Smooth muscle cell (in vitro differentiated cells): ENCODE data around the gene PLXDC1. TPM values are rescaled to one million over a fixed set of nuclear protein-coding genes. Genes with fewer than 3 reads are reported as not detected.

Experiments used
- DNase-seq: peaks from one replicate; lab custom pipeline; 2025; ENCODE audit not compliant: unreplicated experiment; lab: John Stamatoyannopoulos, UW
- H2AFZ ChIP-seq: fragments of 200-600 bp; sonication (generic); 2 replicates; pipeline ENCODE4 v1.6.0; 2016; ENCODE audit warnings: antibody characterized with exemption, low read depth, mild to moderate bottlenecking
- H3F3A ChIP-seq: fragments of 200-600 bp; sonication (generic); 2 replicates; pipeline ENCODE4 v1.6.0; 2017; ENCODE audit warnings: antibody characterized with exemption, low read depth
- H3K27ac ChIP-seq: fragments of 200-600 bp; sonication (generic); 2 replicates; pipeline ENCODE4 v1.5.1; 2016; ENCODE audit warnings: low read depth, mild to moderate bottlenecking
- H3K27me3 ChIP-seq: fragments of 200-600 bp; sonication (generic); 2 replicates; pipeline ENCODE4 v1.6.1; 2016; ENCODE audit warnings: low read depth, mild to moderate bottlenecking
- H3K36me3 ChIP-seq: fragments of 200-600 bp; sonication (generic); 2 replicates; pipeline ENCODE4 v1.5.1; 2016; ENCODE audit warnings: low read depth
- H3K4me1 ChIP-seq: fragments of 200-600 bp; sonication (generic); 2 replicates; pipeline ENCODE4 v1.5.1; 2016; ENCODE audit warnings: low read depth
- H3K4me2 ChIP-seq: fragments of 200-600 bp; sonication (generic); 2 replicates; pipeline ENCODE4 v1.6.0; 2016; ENCODE audit warnings: mild to moderate bottlenecking
- H3K4me3 ChIP-seq: fragments of 200-600 bp; sonication (generic); 2 replicates; pipeline ENCODE4 v1.5.1; 2016; ENCODE audit warnings: mild to moderate bottlenecking
- H3K79me2 ChIP-seq: fragments of 200-600 bp; sonication (generic); 2 replicates; pipeline ENCODE4 v1.6.0; 2016; ENCODE audit warnings: low read depth, mild to moderate bottlenecking
- H3K9ac ChIP-seq: fragments of 200-600 bp; sonication (generic); 2 replicates; pipeline ENCODE4 v1.6.0; 2016; ENCODE audit warnings: low read depth
- H3K9me3 ChIP-seq: fragments of 200-600 bp; sonication (generic); replicated peaks from 2 replicates; pipeline ENCODE4 v1.5.1; 2016; ENCODE audit warnings: low read depth
- H4K20me1 ChIP-seq: fragments of 200-600 bp; sonication (generic); 2 replicates; pipeline ENCODE4 v1.6.0; 2016; ENCODE audit warnings: low read depth
- WGBS: methylation state at CpG from one replicate; pipeline ENCODE4 v1.1.7; 2016; ENCODE audit warnings: low lambda C conversion rate; 5-methylcytosine and 5-hydroxymethylcytosine counted together
- polyA plus RNA-seq: library from polyadenylated mRNA; unstranded; fragments of >200 nt; fragmentation: Nextera tagmentation; extraction: Ambion mirVana; gene quantifications from 2 replicates; pipeline ENCODE4 v1.2.1, GENCODE V29; 2016
- total RNA-seq: library from RNA; depleted of rRNA; stranded (reverse); fragments of >200 nt; gene quantifications from 2 replicates; pipeline ENCODE4 v1.2.3, GENCODE V29; 2014
- TF ChIP-seq, protein P1 (sequence below): fragments of 200-600 bp; sonication (generic); IDR thresholded peaks from 2 replicates; pipeline ENCODE4 v1.5.1; 2017; ENCODE audit warnings: borderline replicate concordance, mild to moderate bottlenecking, antibody characterized with exemption; ENCODE audit not compliant: insufficient read depth, poor library complexity, severe bottlenecking

PLXDC1 gene
- total and polyA plus RNA-seq, 2 experiments from 2014 or later, result 17.4 to 18.5 TPM

DNA sequence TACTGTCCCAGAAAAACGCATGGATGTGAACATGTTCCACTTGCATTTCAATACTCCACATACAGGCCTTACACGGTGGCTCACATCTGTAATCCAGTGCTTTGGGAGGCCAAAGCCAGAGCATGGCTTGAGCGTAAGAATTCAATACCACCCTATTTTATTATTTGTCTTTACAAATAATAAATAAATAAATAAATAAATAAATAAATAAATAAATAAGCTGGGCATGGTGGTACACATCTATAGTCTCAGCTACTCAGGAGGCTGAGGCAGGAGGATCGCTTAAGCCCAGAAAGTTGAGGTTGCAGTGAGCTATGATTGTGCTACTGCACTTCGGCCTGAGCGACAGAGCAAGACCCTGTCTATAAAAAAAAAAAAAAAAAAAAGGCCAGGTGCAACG is 53.9 kb downstream of the PLXDC1 start:
- no peak for DNase-seq
- H3K27me3 ChIP-seq, result no peaks in the 10 kb centered on the region
- no peak overlapping the region for H3K4me3 ChIP-seq
- no peaks in the 10 kb centered on the region for H3K79me2 ChIP-seq
- H2AFZ ChIP-seq, result no peak overlapping the region
- whole genome bisulfite sequencing, result 96% methylated on average over 7 of the region's 7 CpGs
- TF ChIP-seq, protein P1, sequence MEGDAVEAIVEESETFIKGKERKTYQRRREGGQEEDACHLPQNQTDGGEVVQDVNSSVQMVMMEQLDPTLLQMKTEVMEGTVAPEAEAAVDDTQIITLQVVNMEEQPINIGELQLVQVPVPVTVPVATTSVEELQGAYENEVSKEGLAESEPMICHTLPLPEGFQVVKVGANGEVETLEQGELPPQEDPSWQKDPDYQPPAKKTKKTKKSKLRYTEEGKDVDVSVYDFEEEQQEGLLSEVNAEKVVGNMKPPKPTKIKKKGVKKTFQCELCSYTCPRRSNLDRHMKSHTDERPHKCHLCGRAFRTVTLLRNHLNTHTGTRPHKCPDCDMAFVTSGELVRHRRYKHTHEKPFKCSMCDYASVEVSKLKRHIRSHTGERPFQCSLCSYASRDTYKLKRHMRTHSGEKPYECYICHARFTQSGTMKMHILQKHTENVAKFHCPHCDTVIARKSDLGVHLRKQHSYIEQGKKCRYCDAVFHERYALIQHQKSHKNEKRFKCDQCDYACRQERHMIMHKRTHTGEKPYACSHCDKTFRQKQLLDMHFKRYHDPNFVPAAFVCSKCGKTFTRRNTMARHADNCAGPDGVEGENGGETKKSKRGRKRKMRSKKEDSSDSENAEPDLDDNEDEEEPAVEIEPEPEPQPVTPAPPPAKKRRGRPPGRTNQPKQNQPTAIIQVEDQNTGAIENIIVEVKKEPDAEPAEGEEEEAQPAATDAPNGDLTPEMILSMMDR, result no peak
- no peaks in the 10 kb centered on the region for H4K20me1 ChIP-seq
- H3K9ac ChIP-seq, result no peak overlapping the region
- H3K27ac ChIP-seq, result no peak overlapping the region
- H3K4me1 ChIP-seq, result peaks cover 8% of the 10 kb centered on the region
- no peaks in the 10 kb centered on the region for H3K36me3 ChIP-seq
- no peak overlapping the region for H3K4me2 ChIP-seq
- no peaks in the 10 kb centered on the region for H3F3A ChIP-seq
- H3K9me3 ChIP-seq, result no peaks in the 10 kb centered on the region

DNA sequence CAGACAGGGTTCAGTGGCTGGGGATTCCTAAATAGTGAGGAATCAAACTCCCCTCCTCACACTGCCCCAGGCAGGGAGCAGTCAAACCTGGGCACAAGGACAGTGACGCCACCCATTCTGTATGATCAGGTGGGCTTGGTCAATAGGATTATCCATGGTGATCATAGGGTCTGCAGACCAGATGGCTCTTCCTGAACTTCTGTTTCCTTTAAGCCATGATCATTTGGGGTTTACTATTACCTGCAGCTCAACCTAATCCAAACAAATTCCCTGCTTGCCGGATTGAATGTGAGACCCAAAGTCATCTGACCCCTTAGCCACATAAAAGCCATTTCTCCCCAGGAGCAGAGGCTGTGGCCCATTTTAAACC is 54.3 kb downstream of the PLXDC1 start:
- DNase-seq, result no peak
- H3K27ac ChIP-seq, result no peak overlapping the region
- TF ChIP-seq, protein P1, result no peak
- no peak overlapping the region for H3K4me3 ChIP-seq
- H2AFZ ChIP-seq, result no peak overlapping the region
- H3F3A ChIP-seq, result no peaks in the 10 kb centered on the region
- H3K79me2 ChIP-seq, result no peaks in the 10 kb centered on the region
- no peaks in the 10 kb centered on the region for H3K27me3 ChIP-seq
- H3K9ac ChIP-seq, result no peak overlapping the region
- 93% methylated on average over 2 of the region's 2 CpGs for WGBS
- no peaks in the 10 kb centered on the region for H3K9me3 ChIP-seq
- H3K4me1 ChIP-seq, result peaks cover 8% of the 10 kb centered on the region
- H3K4me2 ChIP-seq, result no peak overlapping the region
- no peaks in the 10 kb centered on the region for H4K20me1 ChIP-seq
- no peaks in the 10 kb centered on the region for H3K36me3 ChIP-seq

DNA sequence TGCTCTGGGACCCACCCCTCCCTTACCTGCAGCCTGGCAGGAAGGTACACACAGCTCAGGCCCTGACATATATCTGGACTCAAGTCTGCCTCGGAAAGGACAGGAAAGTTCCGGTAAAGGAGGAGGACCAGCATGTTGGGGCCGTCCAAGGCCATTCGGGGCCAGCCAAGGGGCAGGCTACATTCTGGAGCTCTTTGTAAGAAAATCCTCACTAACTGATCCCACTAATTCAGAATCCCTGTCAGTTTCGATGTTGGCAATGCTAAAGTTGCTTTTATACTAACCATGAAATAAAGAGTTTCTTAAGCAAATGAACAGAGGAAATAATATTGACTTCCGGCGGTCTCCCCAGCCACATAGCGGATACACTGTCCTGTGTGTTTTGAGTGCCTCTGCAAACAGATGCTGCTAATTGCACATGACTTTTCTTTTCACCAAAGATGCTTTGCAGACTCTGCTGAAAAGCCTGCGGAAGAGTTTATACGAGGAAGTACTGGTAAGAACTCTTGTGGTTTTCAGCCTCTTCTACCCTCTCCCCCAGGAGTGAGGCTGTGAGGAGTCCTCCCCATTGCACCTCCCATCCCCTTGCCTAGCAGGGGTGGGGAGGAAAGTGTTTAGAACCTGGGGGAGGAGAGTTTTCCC is 54.8 kb downstream of the PLXDC1 start:
- Histone ChIP-seq H3K36me3 (no peaks in the 10 kb centered on the region), H3K4me1 (peaks cover 8% of the 10 kb centered on the region), H3K9me3 (no peaks in the 10 kb centered on the region), H3K4me3 (no peak overlapping the region), H2AFZ (no peak overlapping the region), H3K4me2 (peak overlapping the region; percentile 25), H3K27me3 (no peaks in the 10 kb centered on the region), H3K27ac (no peak overlapping the region), H4K20me1 (no peaks in the 10 kb centered on the region), H3F3A (no peaks in the 10 kb centered on the region), H3K9ac (no peak overlapping the region), H3K79me2 (no peaks in the 10 kb centered on the region)
- DNase-seq, result no peak
- 49% methylated on average over 10 of the region's 10 CpGs for WGBS
- TF ChIP-seq, protein P1, result no peak

DNA sequence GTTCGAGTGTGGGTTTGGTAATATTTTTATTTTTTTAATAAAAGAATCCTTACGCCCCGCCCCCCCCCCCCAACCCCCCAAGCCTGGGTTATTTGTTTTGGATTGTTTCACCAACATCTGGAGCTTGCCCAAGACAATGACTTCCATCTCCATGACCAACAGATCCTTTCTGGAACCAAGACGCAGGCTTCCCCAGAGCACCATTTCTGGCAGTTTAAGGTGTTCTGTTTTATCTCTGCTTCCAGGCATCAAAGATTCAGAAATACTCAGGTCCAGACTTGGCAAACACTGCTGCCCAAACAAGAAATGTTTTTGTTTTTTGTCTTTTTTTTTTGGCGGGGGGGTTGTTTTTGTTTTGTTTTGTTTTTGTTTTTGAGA is 56.1 kb downstream of the PLXDC1 start:
- no peak overlapping the region for H2AFZ ChIP-seq
- H3K27me3 ChIP-seq, result no peaks in the 10 kb centered on the region
- H3K36me3 ChIP-seq, result no peaks in the 10 kb centered on the region
- no peak overlapping the region for H3K4me3 ChIP-seq
- no peaks in the 10 kb centered on the region for H3K9me3 ChIP-seq
- H3K79me2 ChIP-seq, result no peaks in the 10 kb centered on the region
- H3F3A ChIP-seq, result no peaks in the 10 kb centered on the region
- H3K9ac ChIP-seq, result no peak overlapping the region
- DNase-seq, result no peak
- no peak overlapping the region for H3K4me2 ChIP-seq
- TF ChIP-seq, protein P1, result no peak
- 89% methylated on average over 3 of the region's 5 CpGs for WGBS
- peaks cover 8% of the 10 kb centered on the region for H3K4me1 ChIP-seq
- no peak overlapping the region for H3K27ac ChIP-seq
- no peaks in the 10 kb centered on the region for H4K20me1 ChIP-seq
